ENCODE measurements around the gene EML6. TPM values are rescaled to one million over a fixed set of nuclear protein-coding genes. Genes with fewer than 3 reads are reported as not detected.
"Not testable (repeated sequence)": the region's sequence is repeated elsewhere in the genome, so short reads cannot be mapped to it uniquely, and the experiment has no call there.

Gene EML6
- total and polyA plus RNA-seq, 4 donors: 0.95 to 2.7 (median 2.6) TPM; not detected in 1

- no peaks in the 10 kb centered on the region for H3K36me3 ChIP-seq (ENCODE audit: control insufficient read depth in 1 of 2, insufficient read depth in 2 of 2, low read length in 1 of 2)
- no peaks in the 10 kb centered on the region for H3K9me3 ChIP-seq (ENCODE audit: control insufficient read depth, low read length)
- 95 to 97% methylated on average over 5 of the region's 5 CpGs for WGBS, 2 donors
- H3K4me3 ChIP-seq (ENCODE audit: low read length in 2 of 2): no peak overlapping the region
- H3K27me3 ChIP-seq (ENCODE audit: control insufficient read depth in 1 of 2, insufficient read depth in 2 of 2, low read length in 1 of 2): no peaks in the 10 kb centered on the region
- no peak overlapping the region for H3K27ac ChIP-seq (ENCODE audit: low read depth in 1 of 2, low read length in 2 of 2)
- no peak for ATAC-seq (ENCODE audit: low FRiP score)
- no peaks in the 10 kb centered on the region for H3K4me1 ChIP-seq (ENCODE audit: control insufficient read depth in 1 of 2, insufficient read depth in 2 of 2, low read length in 2 of 2)
- intact Hi-C loops (cut with DNase I): loop anchor here in 1 of 2 donors (5.0 to 10.0 kb wide), 3 partner anchors 107 to 727 kb away; no protein-coding TSS in a partner anchor
- DNase-seq: no peak
Measured at GRCh38 chr2:54834721-54835120, 111.3 kb downstream of the EML6 start.

- 71 to 77% methylated on average over 4 of the region's 4 CpGs for WGBS, 2 donors
- Histone ChIP-seq H3K4me3 (ENCODE audit: low read length in 2 of 2) (no peak overlapping the region), H3K9me3 (ENCODE audit: control insufficient read depth, low read length) (no peaks in the 10 kb centered on the region), H3K27ac (ENCODE audit: low read depth in 1 of 2, low read length in 2 of 2) (no peak overlapping the region), H3K27me3 (ENCODE audit: control insufficient read depth in 1 of 2, insufficient read depth in 2 of 2, low read length in 1 of 2) (no peaks in the 10 kb centered on the region), H3K36me3 (ENCODE audit: control insufficient read depth in 1 of 2, insufficient read depth in 2 of 2, low read length in 1 of 2) (no peaks in the 10 kb centered on the region), H3K4me1 (ENCODE audit: control insufficient read depth in 1 of 2, insufficient read depth in 2 of 2, low read length in 2 of 2) (no peaks in the 10 kb centered on the region)
- DNase-seq (no peak), ATAC-seq (ENCODE audit: low FRiP score) (no peak)
- intact Hi-C loops (cut with DNase I): loop anchor here in 1 of 2 donors (5.0 to 10.0 kb wide), 3 partner anchors 109 to 729 kb away; no protein-coding TSS in a partner anchor
Measured at GRCh38 chr2:54836477-54836876, 113.0 kb downstream of the EML6 start.

GRCh38 chr2:54838585-54839035 is 115.1 kb downstream of the EML6 start:
- 4 to 5% methylated on average over 4 of the region's 4 CpGs for WGBS, 2 donors
- H3K9me3 ChIP-seq (ENCODE audit: control insufficient read depth, low read length): no peaks in the 10 kb centered on the region
- no peaks in the 10 kb centered on the region for H3K36me3 ChIP-seq (ENCODE audit: control insufficient read depth in 1 of 2, insufficient read depth in 2 of 2, low read length in 1 of 2)
- peak; percentile 60 to 85 for DNase-seq
- no peaks in the 10 kb centered on the region for H3K27me3 ChIP-seq (ENCODE audit: control insufficient read depth in 1 of 2, insufficient read depth in 2 of 2, low read length in 1 of 2)
- H3K4me3 ChIP-seq (ENCODE audit: low read length in 2 of 2): no peak overlapping the region
- peak; percentile 85 for ATAC-seq (ENCODE audit: low FRiP score)
- H3K4me1 ChIP-seq (ENCODE audit: control insufficient read depth in 1 of 2, insufficient read depth in 2 of 2, low read length in 2 of 2): no peaks in the 10 kb centered on the region
- intact Hi-C loops (cut with DNase I): loop anchor here in 1 of 2 donors (5.0 to 10.0 kb wide), 3 partner anchors 111 to 731 kb away; no protein-coding TSS in a partner anchor
- H3K27ac ChIP-seq (ENCODE audit: low read depth in 1 of 2, low read length in 2 of 2): no peak overlapping the region

- Histone ChIP-seq H3K4me1 (ENCODE audit: control insufficient read depth in 1 of 2, insufficient read depth in 2 of 2, low read length in 2 of 2) (no peaks in the 10 kb centered on the region), H3K27ac (ENCODE audit: low read depth in 1 of 2, low read length in 2 of 2) (no peak overlapping the region), H3K27me3 (ENCODE audit: control insufficient read depth in 1 of 2, insufficient read depth in 2 of 2, low read length in 1 of 2) (no peaks in the 10 kb centered on the region), H3K9me3 (ENCODE audit: control insufficient read depth, low read length) (no peaks in the 10 kb centered on the region), H3K4me3 (ENCODE audit: low read length in 2 of 2) (no peak overlapping the region), H3K36me3 (ENCODE audit: control insufficient read depth in 1 of 2, insufficient read depth in 2 of 2, low read length in 1 of 2) (no peaks in the 10 kb centered on the region)
- intact Hi-C loops (cut with DNase I): loop anchor here in 1 of 2 donors (5.0 to 10.0 kb wide), 3 partner anchors 112 to 732 kb away; no protein-coding TSS in a partner anchor
- ATAC-seq (ENCODE audit: low FRiP score) (no peak), DNase-seq (no peak)
- WGBS, 2 donors: 68 to 74% methylated on average over 6 of the region's 6 CpGs
Measured at GRCh38 chr2:54839461-54840255, 116.2 kb downstream of the EML6 start.

- intact Hi-C loops (cut with DNase I): no loop called here
- Histone ChIP-seq H3K4me1 (ENCODE audit: control insufficient read depth in 1 of 2, insufficient read depth in 2 of 2, low read length in 2 of 2) (no peaks in the 10 kb centered on the region), H3K36me3 (ENCODE audit: control insufficient read depth in 1 of 2, insufficient read depth in 2 of 2, low read length in 1 of 2) (no peaks in the 10 kb centered on the region), H3K27ac (ENCODE audit: low read depth in 1 of 2, low read length in 2 of 2) (no peak overlapping the region), H3K4me3 (ENCODE audit: low read length in 2 of 2) (no peak overlapping the region), H3K27me3 (ENCODE audit: control insufficient read depth in 1 of 2, insufficient read depth in 2 of 2, low read length in 1 of 2) (no peaks in the 10 kb centered on the region), H3K9me3 (ENCODE audit: control insufficient read depth, low read length) (no peaks in the 10 kb centered on the region)
- DNase-seq: no peak
- WGBS, 2 donors: 83 to 84% methylated on average over 7 of the region's 7 CpGs
- ATAC-seq (ENCODE audit: low FRiP score): no peak
Measured at GRCh38 chr2:54840559-54841468, 117.4 kb downstream of the EML6 start.

GRCh38 chr2:54841500-54841899 is 118.0 kb downstream of the EML6 start:
- H3K36me3 ChIP-seq (ENCODE audit: control insufficient read depth in 1 of 2, insufficient read depth in 2 of 2, low read length in 1 of 2); H3K27me3 ChIP-seq (ENCODE audit: control insufficient read depth in 1 of 2, insufficient read depth in 2 of 2, low read length in 1 of 2); H3K4me1 ChIP-seq (ENCODE audit: control insufficient read depth in 1 of 2, insufficient read depth in 2 of 2, low read length in 2 of 2); ATAC-seq (ENCODE audit: low FRiP score); DNase-seq; H3K4me3 ChIP-seq (ENCODE audit: low read length in 2 of 2); H3K9me3 ChIP-seq (ENCODE audit: control insufficient read depth, low read length); intact Hi-C loops (cut with DNase I); H3K27ac ChIP-seq (ENCODE audit: low read depth in 1 of 2, low read length in 2 of 2): not testable (repeated sequence)
- WGBS, 2 donors: 90 to 93% methylated on average over 10 of the region's 10 CpGs

- H3K36me3 ChIP-seq (ENCODE audit: control insufficient read depth in 1 of 2, insufficient read depth in 2 of 2, low read length in 1 of 2): no peaks in the 10 kb centered on the region
- no peak overlapping the region for H3K27ac ChIP-seq (ENCODE audit: low read depth in 1 of 2, low read length in 2 of 2)
- 79 to 88% methylated on average over 5 of the region's 5 CpGs for WGBS, 2 donors
- ATAC-seq (ENCODE audit: low FRiP score) (no peak), DNase-seq (no peak)
- no peak overlapping the region for H3K4me3 ChIP-seq (ENCODE audit: low read length in 2 of 2)
- no peaks in the 10 kb centered on the region for H3K4me1 ChIP-seq (ENCODE audit: control insufficient read depth in 1 of 2, insufficient read depth in 2 of 2, low read length in 2 of 2)
- H3K9me3 ChIP-seq (ENCODE audit: control insufficient read depth, low read length): no peaks in the 10 kb centered on the region
- intact Hi-C loops (cut with DNase I): no loop called here
- no peaks in the 10 kb centered on the region for H3K27me3 ChIP-seq (ENCODE audit: control insufficient read depth in 1 of 2, insufficient read depth in 2 of 2, low read length in 1 of 2)
Measured at GRCh38 chr2:54845094-54845493, 121.6 kb downstream of the EML6 start.

GRCh38 chr2:54845514-54845913 is 122.1 kb downstream of the EML6 start:
- DNase-seq: no peak
- no peak overlapping the region for H3K27ac ChIP-seq (ENCODE audit: low read depth in 1 of 2, low read length in 2 of 2)
- no peaks in the 10 kb centered on the region for H3K36me3 ChIP-seq (ENCODE audit: control insufficient read depth in 1 of 2, insufficient read depth in 2 of 2, low read length in 1 of 2)
- intact Hi-C loops (cut with DNase I): no loop called here
- H3K4me3 ChIP-seq (ENCODE audit: low read length in 2 of 2): no peak overlapping the region
- no peaks in the 10 kb centered on the region for H3K27me3 ChIP-seq (ENCODE audit: control insufficient read depth in 1 of 2, insufficient read depth in 2 of 2, low read length in 1 of 2)
- ATAC-seq (ENCODE audit: low FRiP score): no peak
- 32 to 44% methylated on average over 2 of the region's 2 CpGs for whole genome bisulfite sequencing, 2 donors
- H3K4me1 ChIP-seq (ENCODE audit: control insufficient read depth in 1 of 2, insufficient read depth in 2 of 2, low read length in 2 of 2): no peaks in the 10 kb centered on the region
- H3K9me3 ChIP-seq (ENCODE audit: control insufficient read depth, low read length): no peaks in the 10 kb centered on the region

Measured in aorta (tissue), 5 donors.